ENCODE results near the gene C19orf73.

GRCh38 chr19:49126575-49126974, 7.6 kb upstream of the C19orf73 start:
- TF ChIP-seq POLR2A (IDR thresholded peaks at IDR 0.05; ENCODE audit: borderline replicate concordance, extremely low read depth, insufficient read depth, insufficient read length) (no peak), SP1 (IDR thresholded peaks at IDR 0.05; ENCODE audit: low read depth) (no peak), SIN3A (IDR thresholded peaks at IDR 0.05; ENCODE audit: low read depth) (no peak), EZH2phosphoT487 (IDR thresholded peaks at IDR 0.05; ENCODE audit: borderline replicate concordance) (no peak), POLR2AphosphoS5 (IDR thresholded peaks at IDR 0.05; ENCODE audit: low read depth, low read length) (no peak), CTCF (IDR thresholded peaks at IDR 0.05 in 2 of 3, conservative IDR thresholded peaks at IDR 0.05 in 1 of 3; ENCODE audit: borderline replicate concordance in 1 of 3, insufficient read depth in 1 of 3, low read depth in 2 of 3, low read length in 2 of 3) (no peak)
